HG03432 (cell line): ENCODE measurements around the gene SBK3.
"Not testable (repeated sequence)": the region's sequence is repeated elsewhere in the genome, so short reads cannot be mapped to it uniquely, and the experiment has no call there.

ENCODE experiments used
- ATAC-seq: cut with Tn5 transposase; IDR thresholded peaks from one replicate; pipeline ENCODE4 v1.9.1; 2021; ENCODE audit warnings: mild to moderate bottlenecking, moderate library complexity; ENCODE audit not compliant: unreplicated experiment

Gene SBK3

DNA sequence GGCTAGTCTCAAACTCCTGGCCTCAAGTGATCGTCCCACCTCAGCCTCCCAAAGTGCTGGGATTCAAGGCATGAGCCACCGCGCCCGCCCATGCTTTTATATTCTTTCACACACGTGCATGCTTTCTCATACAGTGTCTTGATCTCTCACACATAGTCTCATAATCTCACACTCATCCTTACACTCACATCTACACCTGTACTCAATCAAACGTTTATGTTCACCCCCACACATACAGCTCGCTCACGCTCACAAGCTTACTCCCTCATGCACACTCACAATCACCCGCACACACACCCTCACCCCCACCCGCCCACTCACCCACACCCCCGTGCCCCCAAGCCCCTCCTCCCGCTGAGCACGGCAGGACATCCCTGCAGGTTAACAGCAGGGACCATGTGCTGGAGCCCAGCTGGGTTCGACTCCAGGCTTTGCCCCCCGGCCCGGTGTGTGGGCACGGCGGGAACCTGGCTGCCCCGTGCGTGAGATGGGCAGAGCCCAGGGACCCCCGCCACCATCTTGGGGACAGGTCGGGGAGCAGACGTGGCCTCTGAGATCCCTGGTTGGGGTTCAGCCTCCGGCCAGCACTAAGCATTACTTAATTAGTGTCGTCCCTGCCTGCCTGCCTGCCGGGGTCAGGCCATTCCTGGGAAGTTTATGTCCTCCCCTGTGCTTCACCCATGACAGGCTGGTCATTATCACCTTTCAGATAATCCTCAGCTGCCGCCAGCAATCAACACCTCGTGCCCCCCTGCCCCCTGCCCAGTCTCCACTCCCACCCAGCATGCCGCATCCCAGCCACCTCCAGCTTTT, 19.8 kb downstream of the SBK3 start:
- no peak for ATAC-seq

- no peak for ATAC-seq
Measured at GRCh38 chr19:55520691-55521292, 24.6 kb downstream of the SBK3 start.

DNA sequence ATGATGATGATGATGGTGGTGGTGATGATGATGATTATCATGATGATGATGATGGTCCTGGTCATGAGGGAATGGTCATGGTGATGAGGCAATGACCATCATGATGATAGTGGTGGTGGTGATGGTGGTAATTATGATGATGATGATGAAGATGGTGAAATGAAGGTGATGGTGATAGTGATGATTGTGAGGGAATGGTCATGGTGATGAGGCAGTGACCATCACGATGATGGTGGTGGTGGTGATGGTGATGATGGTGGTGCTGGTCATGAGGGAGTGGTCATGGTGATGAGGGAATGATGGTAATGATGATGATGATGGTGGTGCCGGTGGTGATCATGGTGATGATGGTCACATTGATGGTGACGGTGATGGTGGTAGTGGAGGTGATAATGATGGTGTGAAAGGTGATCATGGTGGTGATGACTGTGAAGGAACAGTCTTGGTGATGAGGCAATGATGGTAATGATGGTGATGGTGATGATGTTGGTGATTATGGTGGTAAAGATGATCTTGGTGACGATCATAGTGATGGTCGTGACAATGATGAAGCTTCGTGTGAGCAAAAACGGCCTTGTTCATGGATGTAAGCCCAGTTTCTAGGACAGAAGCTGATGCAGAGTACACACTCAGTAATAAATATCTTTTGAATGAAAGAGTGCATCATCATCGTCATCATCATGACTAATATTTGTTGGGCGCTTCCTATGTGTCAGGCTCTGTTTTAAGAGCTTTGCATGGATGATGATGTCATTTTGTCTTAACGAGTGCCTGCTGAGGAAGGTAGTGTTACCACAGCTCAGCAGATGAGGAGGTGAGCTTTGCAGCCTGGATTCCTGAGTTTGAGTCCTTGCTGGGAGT, 25.7 kb downstream of the SBK3 start:
- ATAC-seq = no peak

DNA sequence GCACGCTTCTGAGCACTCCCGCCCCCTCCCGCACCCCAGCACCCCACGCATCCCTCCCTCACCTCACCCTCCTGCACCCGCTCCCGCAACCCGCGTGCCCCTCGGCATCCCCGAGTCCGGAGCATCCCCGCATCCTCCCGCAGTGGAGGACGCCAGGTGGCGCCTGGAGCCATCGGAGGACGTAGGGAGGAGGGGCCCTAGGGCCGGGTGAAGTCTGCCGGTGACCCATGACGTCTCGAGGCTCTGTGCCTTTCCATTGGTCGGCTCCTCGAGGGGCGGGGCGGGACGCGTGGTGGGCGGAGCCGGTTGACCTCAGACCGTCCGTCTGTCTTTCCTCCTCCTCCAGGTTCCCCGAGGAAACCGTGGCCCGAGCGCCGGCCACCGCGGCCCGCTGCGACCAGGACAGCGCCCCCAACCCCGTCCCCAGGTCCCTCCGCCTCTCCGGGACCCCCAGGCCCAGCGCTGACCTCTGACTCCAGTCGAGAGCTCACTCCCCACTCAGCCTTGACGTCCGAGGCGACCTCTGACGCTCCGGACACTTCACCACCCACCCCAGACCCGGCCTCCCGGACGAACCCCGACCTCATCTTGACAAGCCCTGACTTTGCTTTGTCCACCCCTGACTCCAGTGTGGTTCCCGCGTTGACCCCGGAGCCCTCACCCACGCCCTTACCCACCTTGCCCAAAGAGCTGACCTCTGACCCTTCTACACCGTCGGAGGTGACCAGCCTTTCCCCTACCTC, 28.3 kb downstream of the SBK3 start:
- ATAC-seq = peak; percentile 96

- ATAC-seq = no peak
Measured at GRCh38 chr19:55508120-55508519, 37.2 kb downstream of the SBK3 start.

GRCh38 chr19:55504981-55505380, 40.4 kb downstream of the SBK3 start:
- no peak for ATAC-seq

GRCh38 chr19:55504252-55504603, 41.1 kb downstream of the SBK3 start:
- ATAC-seq = peak; percentile 13

DNA sequence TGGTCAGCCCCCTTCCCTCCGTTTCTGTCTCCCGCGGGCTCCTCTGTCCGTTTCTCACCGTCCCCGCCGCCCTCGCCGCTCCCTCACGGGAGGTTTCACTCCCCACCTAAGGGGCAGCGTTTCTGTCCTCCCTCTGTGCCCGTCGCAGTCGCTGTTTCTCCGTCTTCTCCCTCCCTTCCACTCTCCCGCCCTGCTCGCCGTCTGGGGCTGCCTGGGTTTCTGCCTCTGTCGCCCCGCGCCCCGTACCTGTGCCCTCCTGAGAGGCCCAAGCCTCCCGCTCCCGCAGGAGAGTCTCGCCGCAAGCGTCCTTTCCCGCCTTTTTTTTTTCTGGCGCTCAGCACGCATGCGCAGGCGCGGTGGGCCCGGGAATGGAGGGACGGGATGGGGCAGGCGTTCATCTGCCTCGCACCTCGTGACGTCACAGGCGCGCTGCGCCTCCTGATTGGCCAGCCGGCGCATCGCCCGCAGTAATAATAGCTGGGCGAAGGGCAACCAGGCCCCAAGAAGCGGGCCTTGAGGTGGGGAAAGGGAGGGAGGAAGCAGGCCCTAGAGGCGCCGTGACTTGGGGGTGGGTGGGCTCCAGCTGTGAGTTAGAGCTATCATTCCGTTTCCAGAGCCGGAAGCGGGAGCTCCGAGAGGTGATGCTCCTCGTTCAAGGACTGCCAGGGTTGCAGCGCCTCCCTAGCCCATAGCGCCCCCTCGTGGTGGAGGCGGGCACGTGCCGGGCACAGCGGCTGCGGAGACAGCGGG, 41.7 kb downstream of the SBK3 start:
- ATAC-seq = peak; percentile 94

DNA sequence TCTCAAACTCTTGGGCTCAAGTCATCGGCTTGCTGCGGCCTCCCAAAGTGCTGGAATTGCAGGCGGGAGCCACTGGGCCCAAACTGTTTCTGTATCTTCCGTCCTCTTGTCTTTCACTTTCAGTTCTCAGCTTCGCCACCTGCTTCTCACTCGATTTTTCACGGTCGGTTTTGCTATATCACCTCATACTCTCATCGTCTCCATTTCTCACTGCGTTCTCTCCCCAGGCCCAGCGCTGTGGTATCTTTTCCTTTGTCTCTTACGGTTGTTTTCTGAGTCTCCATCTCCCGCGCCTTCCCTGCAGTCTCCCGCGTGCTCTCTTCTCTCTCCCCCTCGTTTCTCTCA, 42.2 kb downstream of the SBK3 start:
- ATAC-seq = no peak

GRCh38 chr19:55502197-55502952, 43.0 kb downstream of the SBK3 start:
- ATAC-seq = no peak

GRCh38 chr19:55500368-55500952, 44.9 kb downstream of the SBK3 start:
- no peak for ATAC-seq

GRCh38 chr19:55498246-55498840, 47.0 kb downstream of the SBK3 start:
- no peak for ATAC-seq

GRCh38 chr19:55497763-55498162, 47.6 kb downstream of the SBK3 start:
- no peak for ATAC-seq

DNA sequence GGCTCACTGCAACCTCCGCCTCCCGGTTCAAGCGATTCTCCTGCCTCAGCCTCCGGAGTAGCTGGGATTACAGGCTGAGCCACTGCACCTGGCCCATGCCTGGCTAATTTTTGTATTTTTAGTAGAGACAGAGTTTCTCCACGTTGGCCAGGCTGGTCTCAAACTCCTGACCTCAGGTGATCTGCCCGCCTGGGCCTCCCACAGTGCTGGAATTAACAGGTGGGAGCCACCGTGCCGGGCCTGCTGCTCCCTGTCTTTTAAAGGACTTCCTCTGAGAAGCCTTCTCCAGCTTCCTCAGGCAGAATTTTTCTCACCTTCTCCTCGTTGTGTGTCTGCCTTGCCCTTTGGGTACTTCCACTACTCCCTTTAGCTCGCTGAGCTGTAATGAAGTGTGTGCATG, 48.5 kb downstream of the SBK3 start:
- ATAC-seq = not testable (repeated sequence)

DNA sequence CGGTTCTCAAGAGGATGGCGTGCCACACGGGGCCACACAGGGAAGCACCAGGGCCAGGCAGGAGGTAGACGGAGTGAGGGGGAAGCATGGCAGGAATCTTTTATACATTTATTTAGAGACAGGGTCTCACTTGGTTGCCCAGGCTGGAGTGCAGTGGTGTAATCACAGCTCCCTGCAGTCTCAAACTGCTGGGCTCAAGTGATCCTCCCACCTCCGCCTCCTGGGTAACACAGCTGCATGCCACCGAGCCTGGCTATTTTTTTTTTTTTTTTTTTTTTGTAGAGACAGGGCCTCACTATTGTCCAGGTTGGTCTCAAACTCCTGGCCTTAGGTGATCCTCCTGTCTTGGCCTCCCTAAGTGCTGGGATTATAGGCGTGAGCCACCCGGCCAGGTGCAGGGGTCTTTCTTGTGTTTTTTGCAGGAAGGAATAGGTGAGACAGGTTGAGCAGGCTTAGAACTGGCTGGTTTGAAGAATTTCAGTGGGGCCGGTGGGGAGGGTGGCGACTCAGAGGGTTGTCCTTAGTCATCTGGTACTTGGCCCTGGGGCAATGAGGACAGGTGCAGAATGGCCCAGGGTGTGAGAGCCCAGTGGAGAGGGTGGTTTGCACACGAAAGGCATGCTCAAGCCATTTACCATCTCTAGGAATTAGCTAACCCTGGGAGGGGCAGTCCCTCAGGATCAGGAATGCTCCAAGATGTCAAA, 49.5 kb downstream of the SBK3 start:
- no peak for ATAC-seq

GRCh38 chr19:55494172-55494761, 51.1 kb downstream of the SBK3 start:
- no peak for ATAC-seq

- no peak for ATAC-seq
Measured at GRCh38 chr19:55493645-55494171, 51.6 kb downstream of the SBK3 start.
